Skeletal muscle tissue (tissue), 4 donors: Measurements from ENCODE around the gene SGTB. TPM values are rescaled to one million over a fixed set of nuclear protein-coding genes. Genes with fewer than 3 reads are reported as not detected.

Source experiments
- H3K27ac ChIP-seq: one replicate; pipeline ENCODE4 v1.7.0; 2013; ENCODE audit warnings: mild to moderate bottlenecking, low read depth, low read length, inconsistent platforms
- H3K27me3 ChIP-seq, 3 donors: one replicate each; pipeline ENCODE4 v1.7.0; 2013; ENCODE audit warnings: low read length in 3 of 3; ENCODE audit not compliant: control insufficient read depth in 3 of 3, insufficient read depth in 3 of 3
- H3K36me3 ChIP-seq, 3 donors: one replicate each; pipeline ENCODE4 v1.7.0; 2013; ENCODE audit warnings: low read length in 3 of 3; ENCODE audit not compliant: control insufficient read depth in 3 of 3, insufficient read depth in 3 of 3
- H3K4me1 ChIP-seq, 3 donors: one replicate each; pipeline ENCODE4 v1.7.0; 2013; ENCODE audit warnings: low read length in 3 of 3, mild to moderate bottlenecking in 3 of 3; ENCODE audit not compliant: control insufficient read depth in 3 of 3, insufficient read depth in 3 of 3
- H3K4me3 ChIP-seq, 3 donors: one replicate each; pipeline ENCODE4 v1.7.0; 2013; ENCODE audit warnings: low read length in 3 of 3
- H3K9ac ChIP-seq, 3 donors: one replicate each; pipeline ENCODE4 v1.7.0; 2013; ENCODE audit warnings: low read length in 3 of 3, mild to moderate bottlenecking in 3 of 3, moderate library complexity in 2 of 3, low read depth in 1 of 3
- H3K9me3 ChIP-seq, 3 donors: one replicate each; pipeline ENCODE4 v1.7.0; 2013; ENCODE audit warnings: low read length in 3 of 3; ENCODE audit not compliant: control insufficient read depth in 3 of 3
- total RNA-seq: library from RNA; depleted of rRNA; stranded (reverse); fragments of >200 nt; gene quantifications from one replicate; pipeline ENCODE4 v1.2.3, GENCODE V29; 2014
- donor health status: Osteomylitis.

SGTB gene
- total RNA-seq, 1 donor from 2014 or later, result 4.2 TPM

- Histone ChIP-seq H3K4me1 (no peaks in the 10 kb centered on the region), H3K4me3 (no peak overlapping the region), H3K27me3 (no peaks in the 10 kb centered on the region), H3K9me3 (no peaks in the 10 kb centered on the region), H3K9ac (no peak overlapping the region), H3K36me3 (peaks cover 0 to 15% (median 15%) of the 10 kb centered on the region in 3 donors), H3K27ac (no peak overlapping the region)
Observed at GRCh38 chr5:65760504-65761275, 38.8 kb upstream of the SGTB start.

GRCh38 chr5:65758546-65759144, 36.7 kb upstream of the SGTB start:
- H3K4me3 ChIP-seq, result no peak overlapping the region

GRCh38 chr5:65753189-65753588, 31.3 kb upstream of the SGTB start:
- Histone ChIP-seq H3K27me3 (no peaks in the 10 kb centered on the region), H3K9ac (no peak overlapping the region), H3K4me1 (no peaks in the 10 kb centered on the region), H3K9me3 (no peaks in the 10 kb centered on the region), H3K4me3 (no peak overlapping the region), H3K27ac (no peak overlapping the region), H3K36me3 (no peaks in the 10 kb centered on the region)

More at GRCh38 chr5:65758546-65759144, 36.7 kb upstream of the SGTB start:
- no peaks in the 10 kb centered on the region for H3K9me3 ChIP-seq
- no peaks in the 10 kb centered on the region for H3K27me3 ChIP-seq
- H3K36me3 ChIP-seq, result peaks cover 0 to 15% (median 15%) of the 10 kb centered on the region in 3 donors
- H3K4me1 ChIP-seq, result no peaks in the 10 kb centered on the region
- H3K9ac ChIP-seq, result no peak overlapping the region
- no peak overlapping the region for H3K27ac ChIP-seq

GRCh38 chr5:65750938-65751337, 29.0 kb upstream of the SGTB start:
- H3K4me1 ChIP-seq, result no peaks in the 10 kb centered on the region
- H3K9ac ChIP-seq, result no peak overlapping the region

GRCh38 chr5:65749956-65750355, 28.0 kb upstream of the SGTB start:
- H3K36me3 ChIP-seq, result no peaks in the 10 kb centered on the region
- H3K27me3 ChIP-seq, result no peaks in the 10 kb centered on the region
- H3K9ac ChIP-seq, result no peak overlapping the region
- no peaks in the 10 kb centered on the region for H3K4me1 ChIP-seq
- H3K27ac ChIP-seq, result no peak overlapping the region
- no peak overlapping the region for H3K4me3 ChIP-seq
- H3K9me3 ChIP-seq, result no peaks in the 10 kb centered on the region

More at GRCh38 chr5:65750938-65751337, 29.0 kb upstream of the SGTB start:
- Histone ChIP-seq H3K36me3 (no peaks in the 10 kb centered on the region), H3K27ac (no peak overlapping the region), H3K9me3 (no peaks in the 10 kb centered on the region), H3K27me3 (no peaks in the 10 kb centered on the region), H3K4me3 (no peak overlapping the region)

GRCh38 chr5:65749221-65749844, 27.4 kb upstream of the SGTB start:
- Histone ChIP-seq H3K9me3 (no peaks in the 10 kb centered on the region), H3K4me3 (no peak overlapping the region), H3K27me3 (no peaks in the 10 kb centered on the region), H3K9ac (no peak overlapping the region), H3K27ac (no peak overlapping the region), H3K4me1 (no peaks in the 10 kb centered on the region), H3K36me3 (no peaks in the 10 kb centered on the region)

- H3K9ac ChIP-seq, result no peak overlapping the region
- H3K4me1 ChIP-seq, result no peaks in the 10 kb centered on the region
- no peak overlapping the region for H3K27ac ChIP-seq
- H3K9me3 ChIP-seq, result no peaks in the 10 kb centered on the region
- no peaks in the 10 kb centered on the region for H3K27me3 ChIP-seq
- H3K4me3 ChIP-seq, result no peak overlapping the region
- H3K36me3 ChIP-seq, result no peaks in the 10 kb centered on the region
Observed at GRCh38 chr5:65742565-65743231, 20.8 kb upstream of the SGTB start.

GRCh38 chr5:65739162-65739561, 17.3 kb upstream of the SGTB start:
- Histone ChIP-seq H3K9ac (no peak overlapping the region), H3K9me3 (no peaks in the 10 kb centered on the region), H3K27ac (no peak overlapping the region), H3K4me3 (no peak overlapping the region), H3K27me3 (no peaks in the 10 kb centered on the region), H3K4me1 (no peaks in the 10 kb centered on the region), H3K36me3 (no peaks in the 10 kb centered on the region)

- H3K36me3 ChIP-seq, result no peaks in the 10 kb centered on the region
- H3K9me3 ChIP-seq, result no peaks in the 10 kb centered on the region
- no peak overlapping the region for H3K4me3 ChIP-seq
- H3K27ac ChIP-seq, result no peak overlapping the region
- no peaks in the 10 kb centered on the region for H3K4me1 ChIP-seq
- no peaks in the 10 kb centered on the region for H3K27me3 ChIP-seq
- no peak overlapping the region for H3K9ac ChIP-seq
Observed at GRCh38 chr5:65738305-65738704, 16.4 kb upstream of the SGTB start.

GRCh38 chr5:65737842-65738241, 15.9 kb upstream of the SGTB start:
- no peak overlapping the region for H3K4me3 ChIP-seq
- no peaks in the 10 kb centered on the region for H3K4me1 ChIP-seq
- H3K9ac ChIP-seq, result no peak overlapping the region
- H3K27me3 ChIP-seq, result no peaks in the 10 kb centered on the region
- no peaks in the 10 kb centered on the region for H3K36me3 ChIP-seq
- H3K9me3 ChIP-seq, result no peaks in the 10 kb centered on the region
- H3K27ac ChIP-seq, result no peak overlapping the region
